Hepatocyte (in vitro differentiated cells): ENCODE results near the gene AGAP6.
"Not testable (repeated sequence)": the region's sequence is repeated elsewhere in the genome, so short reads cannot be mapped to it uniquely, and the experiment has no call there.

ENCODE experiments used
- CTCF ChIP-seq: fragments of 200-600 bp; sonication (generic); IDR thresholded peaks from 2 replicates; pipeline ENCODE4 v1.5.1; 2016; ENCODE audit warnings: antibody characterized with exemption, mild to moderate bottlenecking; ENCODE audit not compliant: poor library complexity
- EZH2 ChIP-seq: fragments of 200-600 bp; sonication (generic); IDR thresholded peaks from 2 replicates; pipeline ENCODE4 v1.6.1; 2016; ENCODE audit warnings: antibody characterized with exemption, mild to moderate bottlenecking, borderline replicate concordance
- EZH2phosphoT487 ChIP-seq: fragments of 200-600 bp; sonication (generic); IDR thresholded peaks from one replicate; pipeline ENCODE4 v1.6.1; 2018; ENCODE audit warnings: antibody characterized with exemption, mild to moderate bottlenecking, low read depth, moderate library complexity; ENCODE audit not compliant: unreplicated experiment, severe bottlenecking

GRCh38 chr10:49972094-49972493 lies 16.1 kb upstream of the AGAP6 start:
- not testable (repeated sequence) for TF ChIP-seq EZH2phosphoT487, CTCF, EZH2
